Spleen (tissue), 11 donors: ENCODE results near the gene ESR1. TPM values are rescaled to one million over a fixed set of nuclear protein-coding genes. Genes with fewer than 3 reads are reported as not detected.

Experiments used
- DNase-seq: peaks from one replicate; pipeline ENCODE4 v3.0.0-alpha.2; 2020
- H3K27ac ChIP-seq, 8 donors: fragments of 200-600 bp; sonication (generic) in 7 of 8; 1 replicate in 4 of 8; 2 replicates in 4 of 8; pipeline versions ENCODE4 v1.5.0 to v1.8.0; 2016 to 2021; ENCODE audit warnings: inconsistent platforms in 4 of 8, mild to moderate bottlenecking in 4 of 8, moderate library complexity in 1 of 8
- H3K27me3 ChIP-seq, 7 donors: fragments of 200-600 bp; sonication (generic) in 6 of 7; replicated peaks in 1 of 7; 1 replicate in 4 of 7; 2 replicates in 3 of 7; pipeline versions ENCODE4 v1.5.0 to v1.8.0; 2016 to 2021; ENCODE audit warnings: inconsistent platforms in 3 of 7, mild to moderate bottlenecking in 1 of 7
- H3K36me3 ChIP-seq, 6 donors: fragments of 200-600 bp; sonication (generic) in 5 of 6; 1 replicate in 4 of 6; 2 replicates in 2 of 6; pipeline versions ENCODE4 v1.5.0 to v1.8.0; 2016 to 2021; ENCODE audit warnings: inconsistent platforms in 2 of 6
- H3K4me1 ChIP-seq, 6 donors: fragments of 200-600 bp; sonication (generic) in 5 of 6; 1 replicate in 3 of 6; 2 replicates in 3 of 6; pipeline versions ENCODE4 v1.5.0 to v1.8.0; 2016 to 2021; ENCODE audit warnings: inconsistent platforms in 3 of 6
- H3K4me3 ChIP-seq, 8 donors: fragments of 200-600 bp; sonication (generic) in 7 of 8; 1 replicate in 4 of 8; 2 replicates in 4 of 8; pipeline versions ENCODE4 v1.5.0 to v1.8.0; 2016 to 2021; ENCODE audit warnings: inconsistent platforms in 4 of 8, mild to moderate bottlenecking in 4 of 8, moderate library complexity in 2 of 8
- H3K9me3 ChIP-seq, 8 donors: fragments of 200-600 bp; sonication (generic) in 7 of 8; 1 replicate in 4 of 8; 2 replicates in 4 of 8; pipeline versions ENCODE4 v1.5.0 to v1.8.0; 2016 to 2021; ENCODE audit warnings: inconsistent platforms in 4 of 8
- POLR2A ChIP-seq, 3 donors: fragments of 450-650 bp; IDR thresholded peaks; one replicate each; pipeline ENCODE4 v1.5.1; 2017; ENCODE audit warnings: antibody characterized with exemption in 3 of 3, mild to moderate bottlenecking in 1 of 3
- POLR2AphosphoS5 ChIP-seq, 3 donors: sonication (generic); formaldehyde crosslinking; IDR thresholded peaks; one replicate each; pipeline ENCODE4 v1.5.1; 2017; ENCODE audit warnings: antibody characterized with exemption in 3 of 3
- WGBS, 5 donors: extraction: QIAGEN DNeasy Blood & Tissue Kit in 3 of 5; methylation state at CpG; one replicate each; pipeline versions ENCODE4 v1.1.5 to v1.1.7; 2013 to 2018; 5-methylcytosine and 5-hydroxymethylcytosine counted together
- intact Hi-C: fragments of 100-400 bp; cut with DNase I; formaldehyde crosslinking; loops from one replicate; pipeline ENCODE4 v1.15.0; 2023; ENCODE audit warnings: low total_unique reads
- polyA plus RNA-seq, 3 donors: library from polyadenylated mRNA; stranded (reverse); fragments of 200-250 nt; gene quantifications; one replicate each; pipeline ENCODE4 v1.2.1, GENCODE V29; 2013
- total RNA-seq, 7 donors: library from RNA; depleted of rRNA in 3 of 7; stranded (reverse); fragments of >200 nt in 3 of 7; fragmentation: NEBNext Ultra II Directional in 4 of 7; extraction: Animal tissue kit (Norgen Biotek cat#: 25700) in 4 of 7; gene quantifications; one replicate each; pipeline versions ENCODE4 v1.1.0 to v1.2.1, GENCODE V29; 2016 to 2021
- TF ChIP-seq, protein P1 (sequence below), 11 experiments: fragments of 200-600 bp in 7 of 11; fragments of 450-650 bp in 4 of 11; sonication (generic) in 4 of 11; IDR thresholded peaks in 8 of 11; conservative IDR thresholded peaks in 3 of 11; 1 replicate in 7 of 11; 2 replicates in 4 of 11; pipeline versions ENCODE4 v1.4.0 to v1.8.0; 2016 to 2021; ENCODE audit warnings: antibody characterized with exemption in 11 of 11, inconsistent platforms in 4 of 11, mild to moderate bottlenecking in 1 of 11
- donor health status: healthy with polysubstance abuse.
- donor health status: DM: no; HTN: no; CAD: no; lungs with moderate emphysema.
- donor health status: DM: no; HTN: no; CAD: no.
- donor health status: Bipolar disorder and iron deficiency.
- donor health status: healthy.
- donor health status: DM: no; HTN: no; CAD: no.
- donor health status: DM: yes; HTN: yes; CAD: no.

ESR1 gene
- total and polyA plus RNA-seq, 10 donors, result 0.35 to 7.3 (median 3.2) TPM

- Histone ChIP-seq H3K27ac (no peak overlapping the region), H3K4me1 (no peaks in the 10 kb centered on the region), H3K36me3 (no peaks in the 10 kb centered on the region), H3K9me3 (no peaks in the 10 kb centered on the region), H3K27me3 (no peaks in the 10 kb centered on the region), H3K4me3 (no peak overlapping the region)
- WGBS, 5 donors, result 90 to 97% (median 93%) methylated on average over 4 of the region's 4 CpGs
- TF ChIP-seq, protein P1, sequence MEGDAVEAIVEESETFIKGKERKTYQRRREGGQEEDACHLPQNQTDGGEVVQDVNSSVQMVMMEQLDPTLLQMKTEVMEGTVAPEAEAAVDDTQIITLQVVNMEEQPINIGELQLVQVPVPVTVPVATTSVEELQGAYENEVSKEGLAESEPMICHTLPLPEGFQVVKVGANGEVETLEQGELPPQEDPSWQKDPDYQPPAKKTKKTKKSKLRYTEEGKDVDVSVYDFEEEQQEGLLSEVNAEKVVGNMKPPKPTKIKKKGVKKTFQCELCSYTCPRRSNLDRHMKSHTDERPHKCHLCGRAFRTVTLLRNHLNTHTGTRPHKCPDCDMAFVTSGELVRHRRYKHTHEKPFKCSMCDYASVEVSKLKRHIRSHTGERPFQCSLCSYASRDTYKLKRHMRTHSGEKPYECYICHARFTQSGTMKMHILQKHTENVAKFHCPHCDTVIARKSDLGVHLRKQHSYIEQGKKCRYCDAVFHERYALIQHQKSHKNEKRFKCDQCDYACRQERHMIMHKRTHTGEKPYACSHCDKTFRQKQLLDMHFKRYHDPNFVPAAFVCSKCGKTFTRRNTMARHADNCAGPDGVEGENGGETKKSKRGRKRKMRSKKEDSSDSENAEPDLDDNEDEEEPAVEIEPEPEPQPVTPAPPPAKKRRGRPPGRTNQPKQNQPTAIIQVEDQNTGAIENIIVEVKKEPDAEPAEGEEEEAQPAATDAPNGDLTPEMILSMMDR (IDR thresholded peaks at IDR 0.05 in 8 of 11, conservative IDR thresholded peaks at IDR 0.05 in 3 of 11), result no peak
- TF ChIP-seq POLR2A (IDR thresholded peaks at IDR 0.05), result no peak
- TF ChIP-seq POLR2AphosphoS5 (IDR thresholded peaks at IDR 0.05), result no peak
- no peak for DNase-seq
- intact Hi-C loops, result no loop called here
These were observed 98.4 kb downstream of the ESR1 start for GRCh38 chr6:151905854-151906253.

DNA sequence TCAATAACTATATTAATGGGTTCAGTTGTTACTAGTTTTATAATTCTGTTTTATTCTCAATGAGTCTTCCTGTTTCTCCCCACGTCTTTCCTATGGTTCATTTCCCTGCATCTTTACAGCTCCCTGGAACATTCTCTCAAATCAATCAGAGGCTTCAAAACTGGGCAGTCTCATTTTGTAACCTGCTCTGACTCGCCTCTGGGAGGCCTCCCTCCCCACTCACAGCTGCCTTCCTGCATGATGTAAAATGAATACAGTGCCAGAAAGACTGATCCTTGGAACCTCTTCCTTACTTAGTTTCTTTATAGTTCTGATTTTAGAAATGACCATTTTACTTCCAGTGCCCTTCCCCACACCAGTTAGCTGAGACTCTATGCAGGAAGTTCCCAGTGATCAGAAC lies 103.9 kb downstream of the ESR1 start:
- DNase-seq, result no peak
- Histone ChIP-seq H3K27ac (no peak overlapping the region), H3K36me3 (no peaks in the 10 kb centered on the region), H3K27me3 (no peaks in the 10 kb centered on the region), H3K4me3 (no peak overlapping the region), H3K9me3 (no peaks in the 10 kb centered on the region), H3K4me1 (no peaks in the 10 kb centered on the region)
- TF ChIP-seq, protein P1 (IDR thresholded peaks at IDR 0.05 in 8 of 11, conservative IDR thresholded peaks at IDR 0.05 in 3 of 11), result no peak
- TF ChIP-seq POLR2AphosphoS5 (IDR thresholded peaks at IDR 0.05) (no peak), POLR2A (IDR thresholded peaks at IDR 0.05) (no peak)
- WGBS, 5 donors, result 65 to 81% (median 67%) methylated on average over 2 of the region's 2 CpGs
- intact Hi-C loops, result no loop called here

GRCh38 chr6:151914484-151914883 lies 107.0 kb downstream of the ESR1 start:
- no peak for DNase-seq
- no peak for TF ChIP-seq POLR2AphosphoS5 (IDR thresholded peaks at IDR 0.05)
- TF ChIP-seq, protein P1 (IDR thresholded peaks at IDR 0.05 in 8 of 11, conservative IDR thresholded peaks at IDR 0.05 in 3 of 11), result no peak
- no peak for TF ChIP-seq POLR2A (IDR thresholded peaks at IDR 0.05)
- intact Hi-C loops, result no loop called here
- no peaks in the 10 kb centered on the region for H3K4me1 ChIP-seq
- no peaks in the 10 kb centered on the region for H3K27me3 ChIP-seq
- H3K4me3 ChIP-seq, result no peak overlapping the region
- no peaks in the 10 kb centered on the region for H3K9me3 ChIP-seq
- H3K27ac ChIP-seq, result no peak overlapping the region
- 89 to 95% (median 93%) methylated on average over 4 of the region's 4 CpGs for WGBS, 5 donors
- no peaks in the 10 kb centered on the region for H3K36me3 ChIP-seq

DNA sequence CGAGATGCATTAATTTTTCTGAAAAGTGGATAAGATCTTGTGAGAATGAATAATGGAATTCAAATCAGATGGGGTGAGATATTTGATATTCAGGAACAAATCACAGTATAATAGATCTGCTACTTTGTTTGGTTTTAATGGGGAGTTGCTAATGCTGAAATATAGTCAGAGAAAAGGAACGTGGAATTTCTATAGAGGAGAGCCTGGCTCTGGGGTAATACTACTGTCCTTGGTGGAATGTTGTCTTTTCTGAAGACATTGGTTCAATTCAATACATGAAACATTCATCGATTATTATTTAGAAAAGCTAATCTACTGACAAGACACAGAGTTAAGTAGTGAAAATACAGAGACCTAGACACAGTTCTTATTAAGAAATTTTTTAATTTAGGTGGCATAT lies 108.6 kb downstream of the ESR1 start:
- Histone ChIP-seq H3K9me3 (peaks cover 0 to 3% (median 0%) of the 10 kb centered on the region in 8 donors), H3K4me3 (no peak overlapping the region), H3K27me3 (no peaks in the 10 kb centered on the region), H3K27ac (no peak overlapping the region), H3K36me3 (no peaks in the 10 kb centered on the region), H3K4me1 (no peaks in the 10 kb centered on the region)
- TF ChIP-seq POLR2AphosphoS5 (IDR thresholded peaks at IDR 0.05), result no peak
- intact Hi-C loops, result no loop called here
- 89 to 93% (median 91%) methylated on average over 3 of the region's 3 CpGs for WGBS, 5 donors
- no peak for DNase-seq

GRCh38 chr6:151916680-151917164 lies 109.2 kb downstream of the ESR1 start:
- no peak for DNase-seq
- Histone ChIP-seq H3K27ac (no peak overlapping the region), H3K4me1 (no peaks in the 10 kb centered on the region), H3K27me3 (no peaks in the 10 kb centered on the region), H3K36me3 (no peaks in the 10 kb centered on the region), H3K9me3 (peaks cover 0 to 8% (median 4%) of the 10 kb centered on the region in 8 donors), H3K4me3 (no peak overlapping the region)
- WGBS, 5 donors, result 86 to 94% (median 87%) methylated on average over 3 of the region's 3 CpGs
- intact Hi-C loops, result no loop called here
- TF ChIP-seq, protein P1 (IDR thresholded peaks at IDR 0.05 in 8 of 11, conservative IDR thresholded peaks at IDR 0.05 in 3 of 11), result no peak
- TF ChIP-seq POLR2AphosphoS5 (IDR thresholded peaks at IDR 0.05) (no peak), POLR2A (IDR thresholded peaks at IDR 0.05) (no peak)
